Hepatocyte (in vitro differentiated cells): Measurements from ENCODE around the gene POLR3GL. TPM values are rescaled to one million over a fixed set of nuclear protein-coding genes. Genes with fewer than 3 reads are reported as not detected.

Source experiments
- DNase-seq: peaks from one replicate; pipeline ENCODE4 v3.0.0-alpha.2; 2016; ENCODE audit warnings: low spot score
- H2AFZ ChIP-seq: fragments of 200-600 bp; sonication (generic); 2 replicates; pipeline ENCODE4 v1.6.0; 2016; ENCODE audit warnings: antibody characterized with exemption, mild to moderate bottlenecking
- H3K27ac ChIP-seq: fragments of 200-600 bp; sonication (generic); 2 replicates; pipeline ENCODE4 v1.5.1; 2016; ENCODE audit warnings: mild to moderate bottlenecking
- H3K27me3 ChIP-seq: fragments of 200-600 bp; sonication (generic); 2 replicates; pipeline ENCODE4 v1.6.1; 2016
- H3K36me3 ChIP-seq: fragments of 200-600 bp; sonication (generic); replicated peaks from 2 replicates; pipeline ENCODE4 v1.5.1; 2016; ENCODE audit warnings: low read depth; ENCODE audit not compliant: insufficient read depth
- H3K4me1 ChIP-seq: fragments of 200-600 bp; sonication (generic); 2 replicates; pipeline ENCODE4 v1.5.1; 2016; ENCODE audit warnings: mild to moderate bottlenecking, moderate library complexity; ENCODE audit not compliant: insufficient read depth
- H3K4me2 ChIP-seq: fragments of 200-600 bp; sonication (generic); 2 replicates; pipeline ENCODE4 v1.6.0; 2016
- H3K4me3 ChIP-seq: fragments of 200-600 bp; sonication (generic); 2 replicates; pipeline ENCODE4 v1.5.1; 2016; ENCODE audit warnings: mild to moderate bottlenecking
- H3K79me2 ChIP-seq: fragments of 200-600 bp; sonication (generic); 2 replicates; pipeline ENCODE4 v1.6.0; 2017; ENCODE audit warnings: mild to moderate bottlenecking
- H3K9me2 ChIP-seq: fragments of 200-600 bp; sonication (generic); replicated peaks from 2 replicates; pipeline ENCODE4 v1.6.0; 2017; ENCODE audit warnings: mild to moderate bottlenecking; ENCODE audit not compliant: insufficient read depth
- H3K9me3 ChIP-seq: fragments of 200-600 bp; sonication (generic); 2 replicates; pipeline ENCODE4 v1.5.1; 2016; ENCODE audit warnings: low read depth, mild to moderate bottlenecking
- H4K20me1 ChIP-seq: fragments of 200-600 bp; sonication (generic); 2 replicates; pipeline ENCODE4 v1.6.0; 2016; ENCODE audit warnings: mild to moderate bottlenecking; ENCODE audit not compliant: insufficient read depth, poor library complexity, severe bottlenecking
- EZH2 ChIP-seq: fragments of 200-600 bp; sonication (generic); IDR thresholded peaks from 2 replicates; pipeline ENCODE4 v1.6.1; 2016; ENCODE audit warnings: antibody characterized with exemption, mild to moderate bottlenecking, borderline replicate concordance
- EZH2phosphoT487 ChIP-seq: fragments of 200-600 bp; sonication (generic); IDR thresholded peaks from one replicate; pipeline ENCODE4 v1.6.1; 2018; ENCODE audit warnings: antibody characterized with exemption, mild to moderate bottlenecking, low read depth, moderate library complexity; ENCODE audit not compliant: unreplicated experiment, severe bottlenecking
- WGBS: methylation state at CpG from one replicate; pipeline ENCODE4 v1.1.6; 2016; ENCODE audit warnings: low lambda C conversion rate; ENCODE audit errors: missing lambda C conversion rate; 5-methylcytosine and 5-hydroxymethylcytosine counted together
- polyA plus RNA-seq: library from polyadenylated mRNA; unstranded; fragments of >200 nt; fragmentation: Nextera tagmentation; extraction: Ambion mirVana; gene quantifications from 2 replicates; pipeline ENCODE4 v1.2.1, GENCODE V29; 2016
- total RNA-seq: library from RNA; depleted of rRNA; stranded (reverse); fragments of >200 nt; gene quantifications from 2 replicates; pipeline ENCODE4 v1.2.3, GENCODE V29; 2014
- TF ChIP-seq, protein P1 (sequence below): fragments of 200-600 bp; sonication (generic); IDR thresholded peaks from 2 replicates; pipeline ENCODE4 v1.5.1; 2016; ENCODE audit warnings: antibody characterized with exemption, mild to moderate bottlenecking; ENCODE audit not compliant: poor library complexity

Gene POLR3GL
- total and polyA plus RNA-seq, 2 experiments from 2014 or later, result 10.5 to 27.3 TPM

DNA sequence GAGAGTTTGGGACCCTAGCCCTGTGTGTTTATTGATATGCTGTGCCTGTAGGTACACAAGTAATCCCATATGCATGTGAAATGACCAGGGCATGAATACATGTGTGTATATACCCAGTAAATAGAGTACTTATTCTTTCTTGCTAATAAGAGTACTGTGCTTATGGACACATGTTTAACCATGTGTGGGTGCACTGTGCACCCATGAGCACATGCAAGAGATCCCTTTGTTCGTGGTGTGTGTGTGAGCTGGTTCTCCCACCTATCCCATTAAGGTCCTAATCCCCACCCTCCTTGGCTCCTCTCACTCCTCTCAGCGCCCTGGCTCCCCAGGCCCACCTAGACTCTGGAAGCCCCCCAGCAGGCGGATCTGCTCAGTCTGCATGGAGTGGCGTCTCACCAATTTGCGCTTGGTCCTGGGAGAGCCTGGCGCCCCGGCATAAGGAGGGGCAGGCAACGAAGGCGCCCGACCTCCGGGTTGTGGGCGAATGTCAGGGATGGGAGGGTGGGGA, 4.5 kb upstream of the POLR3GL start:
- Histone ChIP-seq H3K36me3 (no peaks in the 10 kb centered on the region), H3K4me3 (peak overlapping the region; percentile 31), H3K27ac (peak overlapping the region; percentile 36), H3K9me2 (no peaks in the 10 kb centered on the region), H3K4me1 (peaks cover 36% of the 10 kb centered on the region), H4K20me1 (no peaks in the 10 kb centered on the region), H3K9me3 (no peaks in the 10 kb centered on the region), H3K27me3 (peaks cover 29% of the 10 kb centered on the region), H2AFZ (peak overlapping the region; percentile 24), H3K79me2 (peaks cover 9% of the 10 kb centered on the region), H3K4me2 (peak overlapping the region; percentile 94)
- no peak for DNase-seq
- TF ChIP-seq EZH2 (no peak), EZH2phosphoT487 (no peak)
- TF ChIP-seq, protein P1, sequence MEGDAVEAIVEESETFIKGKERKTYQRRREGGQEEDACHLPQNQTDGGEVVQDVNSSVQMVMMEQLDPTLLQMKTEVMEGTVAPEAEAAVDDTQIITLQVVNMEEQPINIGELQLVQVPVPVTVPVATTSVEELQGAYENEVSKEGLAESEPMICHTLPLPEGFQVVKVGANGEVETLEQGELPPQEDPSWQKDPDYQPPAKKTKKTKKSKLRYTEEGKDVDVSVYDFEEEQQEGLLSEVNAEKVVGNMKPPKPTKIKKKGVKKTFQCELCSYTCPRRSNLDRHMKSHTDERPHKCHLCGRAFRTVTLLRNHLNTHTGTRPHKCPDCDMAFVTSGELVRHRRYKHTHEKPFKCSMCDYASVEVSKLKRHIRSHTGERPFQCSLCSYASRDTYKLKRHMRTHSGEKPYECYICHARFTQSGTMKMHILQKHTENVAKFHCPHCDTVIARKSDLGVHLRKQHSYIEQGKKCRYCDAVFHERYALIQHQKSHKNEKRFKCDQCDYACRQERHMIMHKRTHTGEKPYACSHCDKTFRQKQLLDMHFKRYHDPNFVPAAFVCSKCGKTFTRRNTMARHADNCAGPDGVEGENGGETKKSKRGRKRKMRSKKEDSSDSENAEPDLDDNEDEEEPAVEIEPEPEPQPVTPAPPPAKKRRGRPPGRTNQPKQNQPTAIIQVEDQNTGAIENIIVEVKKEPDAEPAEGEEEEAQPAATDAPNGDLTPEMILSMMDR, result no peak
- WGBS, result 9% methylated on average over 12 of the region's 12 CpGs

DNA sequence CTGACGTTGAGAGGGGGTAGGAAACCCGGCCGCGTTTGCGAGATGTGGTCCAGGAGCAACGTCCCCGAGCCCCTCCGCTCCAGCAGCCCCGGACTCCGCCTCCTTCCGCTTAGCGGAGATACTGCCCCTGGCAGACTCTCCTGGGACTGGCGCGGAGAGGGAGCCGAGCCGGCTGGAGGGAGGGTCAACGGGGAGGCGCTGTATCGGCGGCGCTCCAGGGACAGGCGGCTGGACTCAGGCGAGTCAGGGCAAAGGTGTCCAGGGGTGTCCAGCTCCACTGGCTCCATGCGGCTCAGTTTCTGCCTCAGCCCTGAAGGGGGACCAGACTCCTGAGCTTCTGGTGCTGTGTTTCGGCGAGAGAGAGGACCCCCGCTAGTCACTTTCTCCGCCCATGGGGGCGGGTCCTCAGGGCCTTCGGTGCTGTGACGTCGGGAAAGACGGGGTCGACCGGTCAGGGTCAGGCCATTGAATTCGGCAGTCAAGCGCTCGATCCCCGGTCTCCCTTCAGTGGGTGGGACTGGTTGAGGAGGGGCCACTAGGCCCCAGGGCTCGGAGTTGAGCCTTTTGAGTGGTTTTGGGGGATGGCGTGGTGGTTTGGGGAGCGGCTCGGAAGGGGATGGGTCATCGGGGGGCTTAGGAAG, 3.9 kb upstream of the POLR3GL start:
- peaks cover 29% of the 10 kb centered on the region for H3K27me3 ChIP-seq
- H3K4me1 ChIP-seq, result peaks cover 32% of the 10 kb centered on the region
- TF ChIP-seq, protein P1, result no peak
- TF ChIP-seq EZH2phosphoT487 (no peak), EZH2 (no peak)
- no peaks in the 10 kb centered on the region for H3K9me2 ChIP-seq
- 2% methylated on average over 40 of the region's 44 CpGs for WGBS
- peak overlapping the region; percentile 24 for H2AFZ ChIP-seq
- no peaks in the 10 kb centered on the region for H4K20me1 ChIP-seq
- no peaks in the 10 kb centered on the region for H3K9me3 ChIP-seq
- H3K4me2 ChIP-seq, result peak overlapping the region; percentile 94
- peak overlapping the region; percentile 31 for H3K4me3 ChIP-seq
- peak overlapping the region; percentile 36 for H3K27ac ChIP-seq
- peak; percentile 85 for DNase-seq
- no peaks in the 10 kb centered on the region for H3K36me3 ChIP-seq
- H3K79me2 ChIP-seq, result peaks cover 3% of the 10 kb centered on the region

DNA sequence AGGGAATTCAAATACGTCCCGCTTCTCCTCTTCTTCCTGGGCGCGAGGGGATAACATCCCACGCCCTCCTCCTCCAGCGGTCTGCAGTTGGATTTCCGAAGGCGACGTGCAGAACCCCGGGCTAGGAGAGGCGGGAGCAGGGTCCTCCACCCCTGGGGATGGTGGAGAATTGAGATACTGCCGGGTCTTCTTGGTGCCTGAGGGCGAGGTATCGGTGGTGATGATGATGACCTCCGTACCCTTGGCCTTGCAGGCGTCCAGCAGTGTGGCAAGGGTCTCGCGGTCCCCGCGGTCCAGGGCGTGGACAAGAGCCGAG, 3.4 kb upstream of the POLR3GL start:
- no peak for TF ChIP-seq EZH2phosphoT487
- no peak for TF ChIP-seq EZH2
- TF ChIP-seq, protein P1, result no peak
- no peak for DNase-seq
- Histone ChIP-seq H3K4me3 (peak overlapping the region; percentile 31), H3K27me3 (peaks cover 29% of the 10 kb centered on the region), H3K4me1 (peaks cover 32% of the 10 kb centered on the region), H2AFZ (peak overlapping the region; percentile 24), H3K36me3 (no peaks in the 10 kb centered on the region), H4K20me1 (no peaks in the 10 kb centered on the region), H3K9me2 (no peaks in the 10 kb centered on the region), H3K9me3 (no peaks in the 10 kb centered on the region), H3K27ac (peak overlapping the region; percentile 28), H3K79me2 (no peaks in the 10 kb centered on the region), H3K4me2 (peak overlapping the region; percentile 94)
- 1% methylated on average over 20 of the region's 22 CpGs for WGBS
